ENCODE data around the gene AKAP6. TPM values are rescaled to one million over a fixed set of nuclear protein-coding genes. Genes with fewer than 3 reads are reported as not detected.

The AKAP6 gene
- polyA plus RNA-seq, 6 donors from 2014 or later, result 1.6 to 12.4 (median 6.5) TPM

DNA sequence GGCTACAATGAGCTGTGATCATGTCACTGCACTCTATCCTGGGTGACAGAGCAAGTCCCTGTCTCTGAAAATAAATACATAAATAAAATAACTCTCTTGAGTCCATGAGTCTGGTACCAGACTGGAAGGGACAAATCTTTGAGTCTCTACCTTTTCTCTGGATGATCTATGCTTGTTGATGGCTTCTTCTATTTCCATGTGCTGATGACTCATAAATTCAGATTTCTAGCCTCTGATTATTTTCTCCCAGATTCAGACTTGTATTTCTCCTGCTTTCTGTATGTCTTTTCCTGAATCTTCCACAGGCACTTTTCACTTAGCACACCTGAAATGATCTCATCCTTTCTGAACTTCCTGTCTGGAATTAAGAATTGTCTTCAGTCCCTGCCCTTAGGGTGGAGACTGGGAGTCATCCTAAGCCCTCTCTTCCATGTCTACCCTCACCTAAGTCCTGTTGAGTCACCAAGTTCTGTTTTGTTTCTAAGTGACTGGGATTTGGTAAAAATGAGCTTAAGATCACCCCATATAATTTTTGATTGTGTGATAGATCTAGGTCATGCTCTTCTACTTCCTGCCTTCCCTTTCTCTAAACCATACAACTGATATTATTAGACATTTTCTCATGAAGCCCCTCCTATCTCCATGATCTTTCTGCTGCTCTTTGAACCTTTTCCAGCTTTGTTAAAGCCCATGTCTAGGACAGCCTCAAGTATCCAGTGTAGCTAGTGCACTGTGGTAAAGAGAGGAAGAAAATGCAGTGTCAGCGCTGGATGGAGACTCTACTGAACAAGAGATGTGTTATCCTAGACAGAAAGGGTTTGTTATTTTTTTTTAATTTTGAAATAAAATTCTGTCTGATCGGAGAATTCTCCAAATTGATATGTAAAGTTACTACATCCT, 13.1 kb downstream of the AKAP6 start:
- H3K4me1 Mint-ChIP-seq, result no peaks in the 10 kb centered on the region
- no peaks in the 10 kb centered on the region for H3K9me3 Mint-ChIP-seq
- peaks cover 0 to 8% (median 6%) of the 10 kb centered on the region in 3 donors for H3K27me3 Mint-ChIP-seq
- no peak for ATAC-seq (ENCODE audit: low read depth in 2 of 2)
- no peak for DNase-seq
- no peak overlapping the region for H3K4me3 Mint-ChIP-seq
- peak overlapping the region in 1 of 6 donors; percentile 1 for H3K27ac Mint-ChIP-seq
- H3K36me3 Mint-ChIP-seq, result no peaks in the 10 kb centered on the region

- Mint-ChIP-seq H3K9me3 (no peaks in the 10 kb centered on the region), H3K36me3 (peaks cover 0 to 2% of the 10 kb centered on the region in 2 donors), H3K4me3 (no peak overlapping the region), H3K27me3 (peaks cover 0 to 8% (median 6%) of the 10 kb centered on the region in 3 donors), H3K4me1 (no peaks in the 10 kb centered on the region), H3K27ac (no peak overlapping the region)
- DNase-seq (no peak), ATAC-seq (ENCODE audit: low read depth in 2 of 2) (no peak)
Observed at GRCh38 chr14:32342847-32343194, 13.7 kb downstream of the AKAP6 start.

- no peak overlapping the region for H3K27ac Mint-ChIP-seq
- no peak for ATAC-seq (ENCODE audit: low read depth in 2 of 2)
- peaks cover 0 to 8% (median 6%) of the 10 kb centered on the region in 3 donors for H3K27me3 Mint-ChIP-seq
- no peaks in the 10 kb centered on the region for H3K9me3 Mint-ChIP-seq
- H3K4me1 Mint-ChIP-seq, result no peaks in the 10 kb centered on the region
- no peak overlapping the region for H3K4me3 Mint-ChIP-seq
- peaks cover 0 to 4% of the 10 kb centered on the region in 2 donors for H3K36me3 Mint-ChIP-seq
- no peak for DNase-seq
Observed at GRCh38 chr14:32343926-32344430, 14.9 kb downstream of the AKAP6 start.

- H3K4me3 Mint-ChIP-seq, result no peak overlapping the region
- H3K9me3 Mint-ChIP-seq, result no peaks in the 10 kb centered on the region
Observed at GRCh38 chr14:32345311-32345791, 16.3 kb downstream of the AKAP6 start.

DNA sequence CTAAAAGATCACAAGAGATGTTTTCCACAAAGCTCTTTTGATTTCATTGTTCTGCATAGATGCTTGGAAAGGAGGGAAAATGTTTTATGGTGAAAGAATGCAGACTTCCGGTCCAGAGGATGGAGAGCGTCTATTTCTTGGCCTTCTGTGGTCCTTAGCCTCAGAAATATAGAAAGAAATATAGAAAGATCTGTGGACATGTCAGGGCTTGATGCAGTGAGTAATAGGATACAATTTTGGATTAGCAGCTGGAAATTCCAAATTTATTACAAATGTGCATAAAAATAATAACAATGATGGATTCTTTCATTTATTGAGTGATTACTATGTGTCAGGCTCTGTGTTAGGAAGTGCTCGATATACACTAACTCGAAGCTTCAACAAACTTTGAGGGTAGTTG, 20.2 kb downstream of the AKAP6 start:
- Mint-ChIP-seq H3K36me3 (peaks cover 0 to 4% of the 10 kb centered on the region in 2 donors), H3K9me3 (peaks cover 0 to under 1% (median 0%) of the 10 kb centered on the region in 7 donors), H3K4me3 (no peak overlapping the region), H3K27ac (no peak overlapping the region), H3K4me1 (peaks cover 0 to 3% (median 0%) of the 10 kb centered on the region in 3 donors), H3K27me3 (peaks cover 0 to 4% (median 0%) of the 10 kb centered on the region in 3 donors)
- ATAC-seq (ENCODE audit: low read depth in 2 of 2) (no peak), DNase-seq (no peak)

More at GRCh38 chr14:32345311-32345791, 16.3 kb downstream of the AKAP6 start:
- ATAC-seq (ENCODE audit: low read depth in 2 of 2) (no peak), DNase-seq (no peak)
- Mint-ChIP-seq H3K27me3 (peaks cover 0 to 8% (median 6%) of the 10 kb centered on the region in 3 donors), H3K27ac (peak overlapping the region in 1 of 6 donors; percentile 34), H3K4me1 (peaks cover 0 to 3% (median 0%) of the 10 kb centered on the region in 3 donors), H3K36me3 (peaks cover 0 to 4% of the 10 kb centered on the region in 2 donors)

- Mint-ChIP-seq H3K27me3 (peaks cover 0 to 4% (median 0%) of the 10 kb centered on the region in 3 donors), H3K36me3 (peaks cover 0 to 4% of the 10 kb centered on the region in 2 donors), H3K4me3 (no peak overlapping the region), H3K4me1 (peaks cover 0 to 3% (median 0%) of the 10 kb centered on the region in 3 donors), H3K27ac (no peak overlapping the region), H3K9me3 (peaks cover 0 to 4% (median 0%) of the 10 kb centered on the region in 7 donors)
- ATAC-seq (ENCODE audit: low read depth in 2 of 2) (peak; percentile 92 to 98), DNase-seq (peak; percentile 12)
Observed at GRCh38 chr14:32350020-32350419, 20.9 kb downstream of the AKAP6 start.

GRCh38 chr14:32352631-32353030, 23.5 kb downstream of the AKAP6 start:
- Mint-ChIP-seq H3K9me3 (peaks cover 0 to 4% (median 0%) of the 10 kb centered on the region in 7 donors), H3K36me3 (peaks cover 0 to 3% of the 10 kb centered on the region in 2 donors), H3K27ac (no peak overlapping the region), H3K4me3 (no peak overlapping the region), H3K27me3 (peaks cover 0 to 7% (median 4%) of the 10 kb centered on the region in 3 donors), H3K4me1 (peaks cover 0 to 3% (median 0%) of the 10 kb centered on the region in 3 donors)
- ATAC-seq (ENCODE audit: low read depth in 2 of 2), result no peak
- DNase-seq, result no peak

DNA sequence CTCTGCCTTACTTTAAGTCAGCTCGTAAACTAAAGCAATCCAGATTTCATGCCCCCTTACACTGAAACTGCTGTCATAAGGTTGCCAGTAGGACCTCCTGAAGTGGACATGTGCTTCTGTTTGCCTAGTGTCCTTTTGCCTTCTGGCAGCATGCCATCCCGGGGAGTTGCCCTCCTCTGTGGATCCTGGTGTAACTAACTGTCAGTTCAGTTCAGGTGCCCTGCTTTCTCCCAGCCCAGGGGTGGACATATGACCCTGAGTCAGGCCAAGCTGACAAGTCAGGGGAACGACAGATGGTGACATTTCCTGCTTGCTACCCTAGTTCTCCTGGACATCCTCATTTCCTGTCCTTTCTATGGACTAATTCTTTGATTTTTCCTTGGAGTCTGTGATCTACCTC, 25.6 kb downstream of the AKAP6 start:
- Mint-ChIP-seq H3K9me3 (peaks cover 0 to 4% (median 0%) of the 10 kb centered on the region in 7 donors), H3K4me3 (peak overlapping the region in 1 of 8 donors; percentile 34), H3K36me3 (no peaks in the 10 kb centered on the region), H3K27ac (peak overlapping the region in 1 of 6 donors; percentile 1), H3K4me1 (peaks cover 0 to 3% (median 0%) of the 10 kb centered on the region in 3 donors), H3K27me3 (peaks cover 0 to 9% (median 4%) of the 10 kb centered on the region in 3 donors)
- DNase-seq, result no peak
- ATAC-seq (ENCODE audit: low read depth in 2 of 2), result no peak

GRCh38 chr14:32358781-32359180, 29.7 kb downstream of the AKAP6 start:
- H3K36me3 Mint-ChIP-seq, result no peaks in the 10 kb centered on the region
- peaks cover 0 to 18% (median 16%) of the 10 kb centered on the region in 3 donors for H3K27me3 Mint-ChIP-seq
- ATAC-seq (ENCODE audit: low read depth in 2 of 2) (no peak), DNase-seq (no peak)
- H3K27ac Mint-ChIP-seq, result no peak overlapping the region
- peaks cover 0 to 4% (median 0%) of the 10 kb centered on the region in 7 donors for H3K9me3 Mint-ChIP-seq
- no peak overlapping the region for H3K4me3 Mint-ChIP-seq
- peaks cover 0 to 4% (median 0%) of the 10 kb centered on the region in 3 donors for H3K4me1 Mint-ChIP-seq

- no peak for DNase-seq
- Mint-ChIP-seq H3K27ac (no peak overlapping the region), H3K9me3 (no peaks in the 10 kb centered on the region), H3K4me1 (peaks cover 0 to 10% (median 0%) of the 10 kb centered on the region in 3 donors), H3K4me3 (no peak overlapping the region), H3K27me3 (peaks cover 9 to 16% (median 12%) of the 10 kb centered on the region in 3 donors), H3K36me3 (no peaks in the 10 kb centered on the region)
- no peak for ATAC-seq (ENCODE audit: low read depth in 2 of 2)
Observed at GRCh38 chr14:32361674-32362073, 32.6 kb downstream of the AKAP6 start.

- H3K4me3 Mint-ChIP-seq, result no peak overlapping the region
- ATAC-seq (ENCODE audit: low read depth in 2 of 2), result no peak
- no peaks in the 10 kb centered on the region for H3K36me3 Mint-ChIP-seq
- peaks cover 9 to 20% (median 11%) of the 10 kb centered on the region in 3 donors for H3K27me3 Mint-ChIP-seq
- DNase-seq, result no peak
- peak overlapping the region in 1 of 6 donors; percentile 18 for H3K27ac Mint-ChIP-seq
- H3K9me3 Mint-ChIP-seq, result no peaks in the 10 kb centered on the region
- H3K4me1 Mint-ChIP-seq, result peaks cover 0 to 10% (median 0%) of the 10 kb centered on the region in 3 donors
Observed at GRCh38 chr14:32363761-32364160, 34.7 kb downstream of the AKAP6 start.

DNA sequence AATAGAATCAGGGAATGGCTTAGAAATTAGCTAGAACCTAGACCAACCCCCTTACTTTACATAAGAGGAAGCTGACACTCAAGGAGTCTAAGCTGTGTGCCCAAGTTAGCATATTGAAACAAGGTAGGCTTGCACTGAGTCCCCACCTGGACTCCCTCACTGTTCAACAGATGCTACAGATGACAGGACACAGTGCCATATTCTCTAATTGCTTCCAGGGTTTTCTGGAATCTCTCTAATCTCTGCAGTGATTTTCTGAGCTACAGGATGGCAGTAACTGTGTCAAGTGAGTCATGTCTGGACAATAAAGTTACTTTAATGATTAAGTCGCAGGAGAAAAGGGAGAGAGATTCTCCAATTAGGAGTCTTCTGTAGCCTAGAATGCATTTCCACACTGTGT, 35.8 kb downstream of the AKAP6 start:
- H3K36me3 Mint-ChIP-seq, result no peaks in the 10 kb centered on the region
- no peak for DNase-seq

GRCh38 chr14:32366256-32366879, 37.3 kb downstream of the AKAP6 start:
- Mint-ChIP-seq H3K27ac (no peak overlapping the region), H3K4me3 (no peak overlapping the region), H3K36me3 (no peaks in the 10 kb centered on the region), H3K9me3 (no peaks in the 10 kb centered on the region), H3K4me1 (peaks cover 0 to 10% (median 0%) of the 10 kb centered on the region in 3 donors), H3K27me3 (peaks cover 6 to 14% (median 9%) of the 10 kb centered on the region in 3 donors)
- no peak for DNase-seq
- no peak for ATAC-seq (ENCODE audit: low read depth in 2 of 2)

More for the DNA sequence above, 35.8 kb downstream of the AKAP6 start:
- Mint-ChIP-seq H3K27me3 (peaks cover 7 to 20% (median 9%) of the 10 kb centered on the region in 3 donors), H3K4me3 (no peak overlapping the region), H3K27ac (no peak overlapping the region), H3K9me3 (no peaks in the 10 kb centered on the region), H3K4me1 (peaks cover 0 to 10% (median 0%) of the 10 kb centered on the region in 3 donors)
- ATAC-seq (ENCODE audit: low read depth in 2 of 2), result no peak

Data from naive B cell (primary cell).